Epithelial cell of esophagus (primary cell): ENCODE data around the gene TTBK2.
A peak's percentile ranks its signal among the peaks of the same experiment; 100 is the strongest.

Experiments used
- DNase-seq: peaks from one replicate; pipeline ENCODE4 v3.0.0; 2010; ENCODE audit warnings: low read depth
- H3K4me3 ChIP-seq: 2 replicates; pipeline ENCODE4 v1.5.1; 2011; ENCODE audit warnings: mild to moderate bottlenecking, low read length, control low read depth
- TF ChIP-seq, protein P1 (sequence below): IDR thresholded peaks from 2 replicates; pipeline ENCODE4 v1.5.1; 2011; ENCODE audit warnings: low read depth, mild to moderate bottlenecking, low read length, control low read depth, inconsistent platforms; ENCODE audit not compliant: insufficient read depth; ENCODE audit errors: missing control alignments

TTBK2 gene

DNA sequence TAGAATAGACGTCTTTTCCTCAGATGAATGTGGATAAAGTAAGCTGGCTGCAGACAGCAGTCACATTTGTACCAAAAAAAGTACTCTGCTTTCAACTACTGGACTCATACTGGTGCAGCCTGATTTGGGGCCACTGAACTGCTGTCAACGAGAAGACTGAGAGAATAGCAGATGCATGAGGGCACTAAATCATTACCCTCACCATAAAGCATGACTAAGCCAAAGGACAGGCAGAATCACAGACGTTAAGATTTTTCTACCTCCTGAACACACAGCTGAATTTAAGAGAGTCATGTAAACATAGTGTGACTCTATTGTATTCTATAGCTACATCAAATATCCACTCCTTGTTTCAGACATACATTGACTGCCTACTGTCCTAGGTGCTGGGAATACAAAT is 115.8 kb downstream of the TTBK2 start:
- no peak for DNase-seq
- TF ChIP-seq, protein P1, sequence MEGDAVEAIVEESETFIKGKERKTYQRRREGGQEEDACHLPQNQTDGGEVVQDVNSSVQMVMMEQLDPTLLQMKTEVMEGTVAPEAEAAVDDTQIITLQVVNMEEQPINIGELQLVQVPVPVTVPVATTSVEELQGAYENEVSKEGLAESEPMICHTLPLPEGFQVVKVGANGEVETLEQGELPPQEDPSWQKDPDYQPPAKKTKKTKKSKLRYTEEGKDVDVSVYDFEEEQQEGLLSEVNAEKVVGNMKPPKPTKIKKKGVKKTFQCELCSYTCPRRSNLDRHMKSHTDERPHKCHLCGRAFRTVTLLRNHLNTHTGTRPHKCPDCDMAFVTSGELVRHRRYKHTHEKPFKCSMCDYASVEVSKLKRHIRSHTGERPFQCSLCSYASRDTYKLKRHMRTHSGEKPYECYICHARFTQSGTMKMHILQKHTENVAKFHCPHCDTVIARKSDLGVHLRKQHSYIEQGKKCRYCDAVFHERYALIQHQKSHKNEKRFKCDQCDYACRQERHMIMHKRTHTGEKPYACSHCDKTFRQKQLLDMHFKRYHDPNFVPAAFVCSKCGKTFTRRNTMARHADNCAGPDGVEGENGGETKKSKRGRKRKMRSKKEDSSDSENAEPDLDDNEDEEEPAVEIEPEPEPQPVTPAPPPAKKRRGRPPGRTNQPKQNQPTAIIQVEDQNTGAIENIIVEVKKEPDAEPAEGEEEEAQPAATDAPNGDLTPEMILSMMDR, result no peak
- no peak overlapping the region for H3K4me3 ChIP-seq

DNA sequence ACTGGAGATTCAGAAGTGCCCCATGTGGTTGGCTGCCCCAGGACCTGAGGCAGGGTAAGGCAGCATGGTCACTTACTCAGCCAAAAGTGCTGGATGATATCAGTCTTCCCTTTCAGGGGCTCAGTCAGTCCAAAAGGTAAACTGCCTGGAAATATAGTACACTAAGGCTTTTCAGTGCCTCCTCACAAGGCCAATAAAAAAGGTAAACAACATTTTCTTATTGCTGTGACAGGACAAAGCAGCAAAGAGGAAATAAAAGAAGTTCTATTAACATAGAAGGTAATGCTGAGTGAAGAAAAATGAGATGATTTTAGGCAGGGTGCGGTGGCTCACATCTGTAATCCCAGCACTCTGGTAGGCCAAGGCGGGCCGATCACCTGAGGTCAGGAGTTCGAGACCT is 117.1 kb downstream of the TTBK2 start:
- H3K4me3 ChIP-seq, result no peak overlapping the region
- no peak for DNase-seq
- TF ChIP-seq, protein P1, result no peak

DNA sequence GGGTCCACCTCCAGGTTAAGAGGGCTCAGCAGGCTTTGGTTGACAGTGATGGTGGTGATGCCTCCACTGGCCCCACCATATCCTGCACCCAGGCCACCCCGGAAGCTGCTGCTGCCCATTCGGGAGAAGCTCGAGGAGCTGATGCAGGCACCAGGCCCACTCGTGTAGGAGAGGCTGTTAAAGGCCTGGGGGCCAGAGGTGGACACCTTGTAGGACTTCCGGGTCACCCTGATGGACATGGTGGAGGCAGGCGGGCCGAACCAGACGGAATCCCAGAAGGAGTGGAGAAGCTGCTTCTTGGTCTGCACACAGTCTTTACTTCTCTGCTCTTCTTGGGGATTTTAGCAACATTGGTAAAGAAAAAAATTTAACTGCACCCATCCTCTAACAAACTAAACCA is 118.4 kb downstream of the TTBK2 start:
- H3K4me3 ChIP-seq, result no peak overlapping the region
- TF ChIP-seq, protein P1, result no peak
- no peak for DNase-seq

DNA sequence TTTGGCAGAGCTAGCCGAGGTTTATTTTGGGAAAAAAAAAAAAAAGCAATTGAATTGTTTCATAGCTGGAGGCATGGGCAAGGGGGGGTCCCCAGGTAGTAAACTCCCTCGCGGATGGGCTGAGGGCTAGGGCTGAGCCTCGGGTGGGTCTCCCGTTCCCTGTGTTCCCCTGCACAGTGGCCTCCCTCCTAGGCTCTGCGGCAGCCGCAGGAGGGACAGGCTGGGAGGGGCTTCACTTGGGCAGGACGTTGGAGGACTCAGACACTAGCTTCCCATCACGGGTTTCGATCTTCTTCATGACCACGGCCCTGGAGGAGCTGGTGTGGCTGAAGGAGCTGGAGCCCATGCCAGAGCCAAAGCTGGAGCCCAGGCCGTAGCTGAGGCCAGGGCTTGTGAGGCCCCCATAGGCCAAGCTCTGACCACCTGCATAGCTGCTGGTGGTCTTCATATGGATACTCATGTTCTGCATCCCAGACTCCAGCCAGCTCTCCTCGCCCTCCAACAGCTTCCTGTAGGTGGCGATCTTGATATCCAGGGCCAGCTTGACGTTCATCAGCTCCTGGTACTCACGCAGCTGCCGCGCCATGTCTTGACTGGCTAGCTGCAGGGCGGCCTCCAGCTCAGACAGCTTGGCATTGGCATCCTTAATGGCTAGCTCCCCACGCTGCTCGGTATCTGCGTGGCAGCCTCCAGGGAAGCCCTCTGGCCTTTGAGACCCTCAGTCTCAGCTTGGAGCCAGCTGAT is 119.7 kb downstream of the TTBK2 start:
- H3K4me3 ChIP-seq, result no peak overlapping the region
- peak; percentile 30 for DNase-seq
- TF ChIP-seq, protein P1, result peak; percentile 31

DNA sequence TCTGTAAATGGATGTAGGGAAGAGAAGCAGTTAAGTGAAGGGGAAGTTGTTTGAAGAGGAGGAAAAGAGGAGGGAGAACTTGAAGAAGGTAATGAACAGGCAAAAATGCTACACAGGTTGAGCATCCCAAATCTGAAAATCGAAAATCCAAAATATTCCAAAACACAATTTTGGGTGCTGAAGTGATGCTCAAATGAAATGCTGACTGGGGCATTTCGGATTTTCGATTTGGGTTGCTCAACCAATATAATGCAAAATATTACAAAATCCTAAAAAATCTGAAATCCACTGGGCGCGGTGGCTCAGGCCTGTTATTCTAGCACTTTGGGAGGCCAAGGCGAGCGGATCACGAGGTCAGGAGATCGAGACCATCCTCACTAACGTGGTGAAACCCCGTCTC is 121.8 kb downstream of the TTBK2 start:
- no peak for DNase-seq
- TF ChIP-seq, protein P1, result no peak
- H3K4me3 ChIP-seq, result no peak overlapping the region

DNA sequence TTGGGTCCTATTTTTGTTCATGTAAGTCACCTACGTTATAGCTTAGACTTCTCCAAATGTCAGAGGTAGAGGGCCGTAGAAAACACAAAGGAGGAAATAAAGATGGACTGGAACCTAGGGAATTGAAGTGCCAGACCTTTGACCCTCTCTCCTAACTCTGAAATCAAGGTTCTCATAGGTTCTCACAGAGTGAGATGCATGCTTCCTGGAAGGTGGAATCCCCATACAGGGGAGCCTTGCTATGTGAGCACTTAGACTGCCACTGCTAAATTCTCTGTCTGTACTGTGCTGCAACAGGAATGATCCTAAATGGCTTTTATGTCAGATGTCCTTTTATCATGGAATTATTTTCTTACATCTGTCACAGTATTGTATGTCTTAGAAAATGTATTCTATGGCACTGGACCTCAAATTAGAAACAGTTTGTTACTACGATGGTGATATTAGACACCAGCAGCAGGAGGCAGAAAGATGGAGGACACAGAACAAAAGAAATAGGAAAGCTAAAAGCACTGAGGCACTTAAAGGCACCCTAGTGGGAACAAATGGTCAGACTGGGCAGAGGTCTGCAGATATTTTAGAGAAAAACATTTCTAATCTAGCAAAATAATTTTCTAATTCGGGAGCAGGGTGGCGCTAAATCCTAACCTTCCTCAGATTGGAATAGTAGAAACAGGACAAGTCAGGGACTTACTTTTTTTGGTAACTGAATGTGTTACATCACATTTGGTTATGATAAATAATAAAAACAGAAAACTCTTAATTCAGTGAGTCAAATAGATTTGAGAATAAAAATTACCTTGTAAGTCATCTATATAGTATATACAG is 123.4 kb downstream of the TTBK2 start:
- TF ChIP-seq, protein P1, result peak; percentile 23
- H3K4me3 ChIP-seq, result no peak overlapping the region
- DNase-seq, result peak; percentile 17
